GM11168 (cell line): ENCODE measurements around the gene COL5A1.

Experiments used
- in situ Hi-C: fragments of 300-500 bp; cut with MboI; formaldehyde crosslinking; loops from one replicate; pipeline ENCODE4 v1.12.0; 2022; ENCODE audit warnings: low sequenced_read_pairs; ENCODE audit not compliant: unreplicated experiment

Gene COL5A1

DNA sequence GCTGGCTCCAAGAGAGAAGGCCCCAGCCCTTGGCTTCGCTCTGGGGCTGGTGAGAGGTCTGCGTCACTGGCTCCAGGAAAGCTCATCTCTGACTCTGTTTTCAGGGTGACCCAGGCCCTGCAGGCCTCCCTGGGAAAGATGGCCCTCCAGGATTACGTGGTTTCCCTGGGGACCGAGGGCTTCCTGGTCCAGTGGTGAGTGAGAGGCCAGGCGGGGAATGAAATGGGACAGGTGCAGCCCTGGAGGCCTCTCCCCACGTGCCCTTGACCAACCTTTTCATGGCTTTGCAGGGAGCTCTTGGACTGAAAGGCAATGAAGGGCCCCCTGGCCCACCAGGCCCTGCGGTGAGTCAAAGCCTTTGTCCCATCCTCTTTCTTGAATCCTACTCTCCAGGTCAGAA, 163.3 kb downstream of the COL5A1 start:
- in situ Hi-C loops: no loop called here

DNA sequence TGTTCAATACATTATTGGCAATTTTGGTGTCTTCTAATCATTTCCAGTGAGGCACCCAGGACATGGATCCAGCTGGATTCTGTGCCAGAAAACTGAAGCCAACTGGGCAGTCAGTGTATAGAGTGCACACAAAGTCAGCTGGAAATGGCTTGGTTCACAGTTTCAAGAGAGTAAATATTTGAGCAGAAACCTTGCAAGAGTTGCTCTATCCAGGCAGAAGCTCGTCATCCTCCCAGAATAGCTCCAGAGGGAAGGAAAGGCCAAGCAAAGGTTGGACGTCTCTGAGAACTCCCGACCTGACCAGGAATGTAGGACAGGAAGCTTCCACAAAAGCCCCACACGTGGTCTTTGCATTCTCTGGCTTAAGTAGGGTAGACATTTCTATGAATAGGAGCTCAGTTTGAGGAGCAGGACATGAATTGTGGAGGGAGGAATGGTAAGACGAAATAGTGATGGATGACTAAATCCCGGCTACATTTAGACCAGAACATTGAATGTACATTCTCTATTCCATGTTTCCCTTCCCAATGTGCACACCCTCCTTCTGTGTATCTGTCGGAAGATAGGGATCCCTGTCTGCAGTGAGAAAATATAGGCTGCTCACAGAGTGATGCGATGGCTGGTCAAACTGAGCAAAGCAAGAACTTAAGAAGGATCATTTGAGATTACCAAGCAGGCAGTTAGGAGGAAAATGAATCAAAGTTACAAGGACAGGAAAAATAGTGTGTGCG, 166.3 kb downstream of the COL5A1 start:
- in situ Hi-C loops: no loop called here

DNA sequence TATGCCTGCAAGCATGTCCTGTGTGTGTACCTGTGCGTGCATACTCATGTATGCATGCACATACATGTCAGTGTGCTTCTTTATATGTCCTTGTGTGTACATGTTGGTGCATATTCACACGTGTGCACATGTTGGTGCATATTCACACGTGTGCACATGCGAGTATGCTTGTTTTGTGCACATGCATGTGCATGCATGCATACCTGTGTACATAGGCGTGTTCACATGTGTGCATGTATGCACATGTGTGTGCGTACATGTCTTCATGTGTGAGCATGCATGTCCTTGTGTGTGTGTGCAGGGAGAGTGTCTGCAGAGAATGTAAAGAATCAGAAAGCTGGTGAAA, 166.8 kb downstream of the COL5A1 start:
- in situ Hi-C loops: no loop called here

GRCh38 chr9:134809292-134809691, 167.7 kb downstream of the COL5A1 start:
- in situ Hi-C loops: no loop called here

GRCh38 chr9:134809826-134810225, 168.2 kb downstream of the COL5A1 start:
- in situ Hi-C loops: no loop called here

DNA sequence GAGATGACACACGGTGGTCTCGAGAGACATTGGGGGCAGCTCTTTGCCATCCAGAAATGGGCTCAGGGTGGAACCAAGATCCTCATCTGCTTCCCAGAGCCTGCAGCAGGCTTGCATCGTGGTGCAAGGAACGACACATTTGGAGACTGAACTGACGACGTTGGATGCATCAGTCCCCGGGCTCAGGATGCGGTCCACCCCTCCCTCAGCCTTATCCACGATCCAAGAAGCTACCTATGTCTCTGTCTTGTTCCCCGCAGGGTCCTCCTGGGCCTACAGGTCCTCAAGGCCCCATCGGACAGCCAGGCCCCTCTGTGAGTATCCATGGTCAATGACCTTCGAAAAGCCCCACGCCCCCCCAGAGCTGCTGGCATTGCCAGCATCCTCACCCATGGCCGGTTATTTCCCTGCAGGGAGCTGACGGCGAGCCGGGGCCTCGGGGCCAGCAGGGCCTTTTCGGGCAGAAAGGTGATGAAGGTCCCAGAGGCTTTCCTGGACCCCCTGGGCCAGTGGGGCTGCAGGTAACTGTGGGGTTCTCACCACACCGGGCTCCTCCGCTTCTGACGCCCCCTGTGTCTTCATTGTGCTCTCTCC, 169.6 kb downstream of the COL5A1 start:
- in situ Hi-C loops: no loop called here

GRCh38 chr9:134811673-134812342, 170.2 kb downstream of the COL5A1 start:
- in situ Hi-C loops: no loop called here

GRCh38 chr9:134812343-134812673, 170.7 kb downstream of the COL5A1 start:
- in situ Hi-C loops: no loop called here

- in situ Hi-C loops: no loop called here
Measured at GRCh38 chr9:134813841-134814240, 172.2 kb downstream of the COL5A1 start.

- in situ Hi-C loops: no loop called here
Measured at GRCh38 chr9:134814598-134815215, 173.1 kb downstream of the COL5A1 start.

GRCh38 chr9:134815435-134816214, 174.0 kb downstream of the COL5A1 start:
- in situ Hi-C loops: no loop called here

- in situ Hi-C loops: no loop called here
Measured at GRCh38 chr9:134816264-134816663, 174.7 kb downstream of the COL5A1 start.

DNA sequence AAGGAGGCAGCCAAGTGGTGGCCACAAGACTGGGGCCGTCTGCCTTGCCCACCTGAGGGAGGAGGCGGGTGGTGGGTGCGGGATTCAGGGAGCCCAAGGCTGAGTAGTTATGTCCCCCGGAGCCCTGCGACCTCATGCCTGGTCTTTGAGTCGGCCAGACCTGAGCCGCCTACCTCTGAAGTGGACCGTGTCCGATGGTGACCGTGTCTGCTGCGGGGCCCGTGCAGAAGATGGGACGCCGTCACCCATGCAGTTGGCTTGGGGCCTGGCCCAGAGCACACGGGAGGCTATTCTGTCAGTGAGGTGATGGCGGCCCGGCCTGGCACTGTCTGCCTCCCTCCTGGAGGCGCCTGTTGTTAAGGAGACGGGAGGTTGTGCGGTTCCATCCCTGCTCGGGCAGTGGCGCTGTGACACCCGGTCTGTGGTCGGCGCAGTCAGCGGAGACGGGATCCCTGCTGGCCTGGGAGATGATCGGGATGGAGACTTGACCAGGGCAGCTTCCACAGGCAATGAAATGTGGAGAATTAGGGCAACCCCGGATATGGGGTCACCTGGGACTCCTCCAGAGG, 176.5 kb downstream of the COL5A1 start:
- in situ Hi-C loops: no loop called here

GRCh38 chr9:134818591-134818990, 177.0 kb downstream of the COL5A1 start:
- in situ Hi-C loops: no loop called here

DNA sequence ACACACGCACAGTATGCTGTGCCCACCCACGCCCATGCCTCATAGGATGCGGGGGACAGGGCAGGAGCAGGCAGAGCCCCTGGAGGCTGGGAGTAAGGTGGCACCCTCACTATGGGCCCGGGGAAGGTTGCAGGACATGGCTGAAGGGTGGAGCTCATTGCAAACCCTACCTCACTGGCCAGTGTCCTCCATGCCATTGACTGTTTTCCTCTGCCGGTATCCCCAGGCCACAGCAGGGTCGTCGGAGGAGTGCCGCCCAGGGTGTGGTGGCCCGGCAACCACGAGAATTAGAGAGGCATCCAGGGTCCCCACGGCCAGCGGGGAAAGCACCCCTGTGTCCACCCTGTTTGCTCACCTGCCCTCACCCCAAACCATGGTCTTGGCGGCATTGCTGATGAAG, 179.3 kb downstream of the COL5A1 start:
- in situ Hi-C loops: no loop called here

DNA sequence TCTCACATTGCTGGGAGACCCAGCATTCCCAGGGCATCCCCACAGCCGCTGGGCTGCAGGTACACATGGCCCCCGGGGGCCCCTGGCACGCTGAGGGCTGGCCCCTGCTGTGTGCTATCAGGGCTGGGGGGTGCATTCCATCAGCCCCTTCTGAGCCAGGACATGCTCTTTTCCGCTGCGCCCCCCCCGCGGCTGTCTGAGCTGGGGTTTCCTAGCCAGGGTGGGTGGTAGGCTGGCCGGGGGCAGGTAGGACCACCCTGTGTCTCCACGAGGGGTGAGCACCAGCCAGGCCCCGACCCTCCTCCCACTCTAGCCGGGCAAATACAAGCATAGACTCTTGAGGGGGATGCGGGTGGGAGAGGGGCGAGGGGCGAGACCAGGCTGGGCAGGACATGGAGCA, 180.9 kb downstream of the COL5A1 start:
- in situ Hi-C loops: no loop called here

DNA sequence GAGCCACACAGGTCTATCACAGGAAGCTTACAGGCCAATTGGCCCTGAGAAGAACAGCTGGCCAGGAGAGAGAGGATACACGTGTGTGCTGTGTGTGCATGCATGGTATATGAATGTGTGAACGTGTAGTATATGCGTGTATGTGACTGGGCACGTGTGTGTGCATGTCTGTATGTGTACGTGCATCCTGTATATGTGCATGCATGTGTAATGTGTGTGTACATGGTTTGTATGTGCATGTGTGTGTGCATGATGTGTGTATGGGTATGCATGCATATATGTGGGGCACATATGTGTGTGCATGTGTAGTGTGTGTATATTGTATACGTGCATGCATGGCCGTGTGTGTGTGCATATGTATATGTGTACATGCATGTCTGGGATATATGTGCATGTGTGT, 182.0 kb downstream of the COL5A1 start:
- in situ Hi-C loops: no loop called here

GRCh38 chr9:134824583-134824982, 183.0 kb downstream of the COL5A1 start:
- in situ Hi-C loops: no loop called here

GRCh38 chr9:134825025-134825424, 183.4 kb downstream of the COL5A1 start:
- in situ Hi-C loops: no loop called here
